Measurements from ENCODE around the gene CBFB. TPM values are rescaled to one million over a fixed set of nuclear protein-coding genes. Genes with fewer than 3 reads are reported as not detected.
"Not testable (repeated sequence)": the region's sequence is repeated elsewhere in the genome, so short reads cannot be mapped to it uniquely, and the experiment has no call there.

CBFB gene
- total RNA-seq, 2 donors from 2014 or later, result 128 to 161 TPM

DNA sequence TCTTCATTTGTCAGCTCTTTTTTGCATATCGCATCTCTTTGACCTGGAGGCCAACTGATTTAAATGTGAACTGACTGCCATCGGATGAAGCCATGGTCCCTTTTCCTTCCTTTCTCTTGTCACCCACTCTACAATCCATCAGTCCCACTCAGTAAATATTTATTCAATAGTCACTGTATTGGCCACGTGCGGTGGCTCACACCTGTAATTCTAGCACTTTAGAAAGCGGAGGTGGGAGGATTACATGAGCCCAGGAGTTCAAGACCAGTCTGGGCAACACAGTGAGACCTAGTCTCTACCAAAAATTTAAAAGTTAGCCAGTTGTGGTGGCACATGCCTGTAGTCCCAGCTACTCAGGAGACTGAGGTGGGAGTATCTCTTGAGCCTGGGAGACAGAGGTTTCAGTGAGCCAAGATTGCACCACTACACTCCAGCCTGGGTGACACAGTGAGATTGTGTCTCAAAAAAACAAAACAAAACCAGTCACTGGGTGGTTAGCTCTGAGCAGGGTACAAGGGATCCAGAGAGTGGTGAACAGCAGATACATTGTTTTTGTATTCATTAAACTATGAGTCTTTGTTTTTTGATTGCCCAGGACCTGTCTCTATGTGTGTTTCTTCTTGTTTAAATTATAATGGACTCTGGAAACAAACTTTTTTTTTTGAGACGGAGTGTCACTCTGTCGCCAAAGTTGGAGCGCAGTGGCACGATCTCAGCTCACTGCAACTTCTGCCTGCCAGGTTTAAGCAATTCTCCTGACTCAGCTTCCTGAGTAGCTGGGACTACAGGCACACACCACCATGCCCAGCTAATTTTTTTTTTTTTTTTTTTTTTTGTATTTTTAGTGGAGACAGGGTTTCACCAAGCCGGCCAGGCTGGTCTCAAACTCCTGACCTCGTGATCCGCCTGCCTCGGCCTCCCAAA, 87.7 kb downstream of the CBFB start:
- H3K9me3 Mint-ChIP-seq, result no peaks in the 10 kb centered on the region
- no peak for DNase-seq (ENCODE audit: low spot score)

DNA sequence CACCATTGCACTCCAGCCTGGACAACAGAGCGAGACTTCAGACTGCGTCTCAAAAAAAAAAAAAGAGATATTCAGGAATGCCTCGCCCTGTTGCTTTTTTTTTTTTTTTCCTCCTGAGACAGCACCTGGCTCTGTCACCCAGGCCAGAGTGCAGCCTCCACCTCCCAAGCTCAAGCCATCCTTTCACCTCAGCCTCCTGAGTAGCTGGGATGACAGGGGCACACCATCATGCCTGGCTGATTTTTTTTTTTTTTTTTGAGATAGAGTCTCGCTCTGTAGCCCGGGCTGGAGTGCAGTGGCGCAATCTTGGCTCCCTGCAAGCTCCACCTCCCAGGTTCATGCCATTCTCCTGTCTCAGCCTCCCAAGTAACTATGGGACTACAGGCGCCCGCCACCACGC, 88.8 kb downstream of the CBFB start:
- H3K36me3 Mint-ChIP-seq, result peaks cover 5% of the 10 kb centered on the region
- H3K9me3 Mint-ChIP-seq, result no peaks in the 10 kb centered on the region
- no peak overlapping the region for H3K27ac Mint-ChIP-seq
- no peaks in the 10 kb centered on the region for H3K27me3 Mint-ChIP-seq
- ATAC-seq (no peak), DNase-seq (ENCODE audit: low spot score) (no peak)
- H3K4me1 Mint-ChIP-seq (ENCODE audit: low read depth in 2 of 2), result peaks cover 7 to 19% of the 10 kb centered on the region in 2 donors
- no peak overlapping the region for H3K4me3 Mint-ChIP-seq

More for the DNA sequence above, 87.7 kb downstream of the CBFB start:
- no peak for ATAC-seq
- Mint-ChIP-seq H3K4me3 (no peak overlapping the region), H3K27me3 (no peaks in the 10 kb centered on the region), H3K27ac (no peak overlapping the region), H3K36me3 (peaks cover 5% of the 10 kb centered on the region), H3K4me1 (ENCODE audit: low read depth in 2 of 2) (peaks cover 11 to 24% of the 10 kb centered on the region in 2 donors)

DNA sequence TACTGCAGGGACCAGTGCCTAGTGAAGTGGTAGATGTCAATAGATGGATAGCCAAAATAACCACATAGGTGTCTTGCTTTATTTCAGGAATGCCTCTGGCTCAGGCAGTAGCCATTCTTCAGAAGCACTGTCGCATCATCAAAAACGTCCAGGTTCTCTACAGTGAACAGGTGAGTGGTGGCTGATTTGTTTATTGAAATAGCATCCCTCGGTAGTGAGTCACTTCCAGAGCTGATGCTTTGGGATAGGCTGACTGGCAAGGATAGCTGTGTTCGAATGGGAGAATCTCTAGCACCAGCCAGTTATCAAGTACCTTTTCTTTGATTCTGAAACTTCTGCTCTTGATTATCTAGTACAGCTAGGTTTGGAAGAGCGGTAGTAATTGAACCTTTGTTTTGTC, 91.1 kb downstream of the CBFB start:
- ATAC-seq, result no peak
- Mint-ChIP-seq H3K4me3 (no peak overlapping the region), H3K27ac (no peak overlapping the region), H3K27me3 (no peaks in the 10 kb centered on the region), H3K9me3 (no peaks in the 10 kb centered on the region), H3K4me1 (ENCODE audit: low read depth in 2 of 2) (peaks cover 3 to 8% of the 10 kb centered on the region in 2 donors), H3K36me3 (peaks cover 13% of the 10 kb centered on the region)
- DNase-seq (ENCODE audit: low spot score), result no peak

DNA sequence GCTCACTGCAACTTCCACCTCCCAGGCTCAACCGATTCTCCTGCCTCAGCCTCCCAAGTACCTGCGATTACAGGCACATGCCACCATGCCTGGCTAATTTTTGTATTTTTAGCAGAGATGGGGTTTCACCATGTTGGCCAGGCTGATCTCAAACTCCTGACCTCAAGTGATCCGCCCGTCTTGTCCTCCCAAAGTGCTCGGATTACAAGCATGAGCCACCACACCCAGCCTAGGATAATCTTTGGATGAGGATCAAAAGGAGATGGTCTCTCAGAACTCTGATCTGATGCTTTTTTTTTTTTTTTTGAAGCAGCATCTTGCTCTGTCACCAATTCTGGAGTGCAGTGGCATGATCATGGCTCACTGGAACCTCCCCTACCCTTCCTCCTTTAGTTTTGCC, 93.8 kb downstream of the CBFB start:
- H3K27me3 Mint-ChIP-seq; H3K27ac Mint-ChIP-seq; DNase-seq (ENCODE audit: low spot score); H3K9me3 Mint-ChIP-seq; ATAC-seq; H3K4me3 Mint-ChIP-seq: not testable (repeated sequence)
- H3K4me1 Mint-ChIP-seq (ENCODE audit: low read depth in 2 of 2), result peaks cover 5 to 13% of the 10 kb centered on the region in 2 donors
- peaks cover 19% of the 10 kb centered on the region for H3K36me3 Mint-ChIP-seq

DNA sequence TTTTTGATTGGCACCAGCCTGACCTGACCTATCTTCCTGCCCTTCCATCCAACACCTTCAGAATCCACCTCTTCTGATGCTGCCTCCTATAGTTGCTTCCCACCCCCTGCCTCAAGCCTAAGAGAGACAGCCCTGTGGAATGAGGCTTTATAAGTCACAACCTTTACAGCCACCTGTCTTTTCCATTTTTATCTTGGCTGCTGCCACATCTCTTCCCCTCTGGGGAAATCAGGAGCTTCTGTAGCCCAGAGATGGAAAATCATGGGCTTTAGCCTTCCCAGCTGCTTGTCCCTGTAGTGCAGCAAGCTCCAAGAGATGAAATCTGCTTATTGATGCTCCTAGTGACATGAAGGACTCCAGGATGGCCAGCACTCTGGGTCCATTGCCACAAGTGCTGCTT, 99.5 kb downstream of the CBFB start:
- peaks cover 18% of the 10 kb centered on the region for H3K36me3 Mint-ChIP-seq
- no peak for ATAC-seq
- H3K9me3 Mint-ChIP-seq, result no peaks in the 10 kb centered on the region
- H3K4me3 Mint-ChIP-seq, result no peak overlapping the region
- no peak overlapping the region for H3K27ac Mint-ChIP-seq
- no peak for DNase-seq (ENCODE audit: low spot score)
- peaks cover 5% of the 10 kb centered on the region in 2 donors for H3K4me1 Mint-ChIP-seq (ENCODE audit: low read depth in 2 of 2)
- no peaks in the 10 kb centered on the region for H3K27me3 Mint-ChIP-seq

DNA sequence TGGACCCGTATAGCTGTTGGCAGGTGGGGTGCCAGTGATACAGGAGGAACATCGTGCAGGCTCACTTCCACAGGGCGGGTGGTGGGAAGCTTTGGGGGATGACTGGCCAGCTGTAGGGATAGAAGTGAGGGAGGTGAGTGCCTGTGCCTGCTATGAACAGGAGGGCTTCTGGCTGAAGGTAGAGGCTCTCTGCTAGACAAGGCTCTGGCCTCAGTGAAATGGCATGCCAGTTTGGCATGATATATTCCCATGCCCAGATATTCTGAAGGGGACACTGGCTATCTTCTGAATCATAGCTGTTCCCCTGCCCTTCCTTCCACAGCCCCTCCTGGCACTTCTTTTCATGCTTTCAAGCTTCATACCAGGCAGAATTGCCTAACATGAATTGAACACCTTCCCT, 99.9 kb downstream of the CBFB start:
- H3K27ac Mint-ChIP-seq, result no peak overlapping the region
- no peaks in the 10 kb centered on the region for H3K27me3 Mint-ChIP-seq
- peaks cover 3 to 5% of the 10 kb centered on the region in 2 donors for H3K4me1 Mint-ChIP-seq (ENCODE audit: low read depth in 2 of 2)
- no peak for ATAC-seq
- H3K36me3 Mint-ChIP-seq, result peaks cover 14% of the 10 kb centered on the region
- no peaks in the 10 kb centered on the region for H3K9me3 Mint-ChIP-seq
- no peak for DNase-seq (ENCODE audit: low spot score)
- no peak overlapping the region for H3K4me3 Mint-ChIP-seq

DNA sequence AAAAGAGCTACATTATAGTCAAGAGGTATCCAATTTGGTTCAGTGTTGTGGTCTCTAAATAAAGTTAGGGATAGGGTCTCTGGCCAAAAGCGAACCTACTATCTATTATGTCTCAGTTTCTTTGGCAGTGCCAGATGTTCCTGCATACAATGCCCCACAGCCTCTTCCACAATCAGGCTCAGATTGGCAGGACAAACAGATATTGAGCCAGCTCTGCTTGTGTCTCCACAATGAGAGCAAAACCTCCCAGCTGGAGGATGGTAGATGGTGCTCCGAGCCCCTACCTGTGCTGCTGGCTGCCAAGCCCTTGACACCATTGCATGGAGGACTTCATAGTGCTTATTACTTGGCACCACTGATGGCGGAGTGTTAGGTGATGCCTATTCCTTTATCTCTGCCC, 100.5 kb downstream of the CBFB start:
- DNase-seq (ENCODE audit: low spot score), result no peak
- Mint-ChIP-seq H3K36me3 (peaks cover 12% of the 10 kb centered on the region), H3K27ac (no peak overlapping the region)

DNA sequence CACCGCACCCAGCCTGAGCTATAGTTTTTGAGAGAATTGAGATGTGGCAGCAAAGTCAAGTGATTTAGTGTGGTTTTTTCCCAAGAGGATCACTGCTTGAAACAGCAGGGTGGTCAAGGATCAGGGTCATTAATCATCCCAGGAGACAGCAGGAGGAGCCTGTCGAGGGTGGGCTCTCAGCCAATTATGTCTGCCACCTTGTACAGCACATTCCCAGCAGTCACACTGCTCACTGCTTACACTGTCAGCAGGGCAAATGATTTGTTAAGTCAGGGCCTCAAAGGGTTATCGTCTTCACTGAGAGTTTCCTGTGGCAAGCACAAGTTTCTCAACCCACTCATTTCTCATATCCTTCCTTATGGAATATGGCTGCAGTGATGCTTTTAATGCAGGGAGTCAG, 108.7 kb downstream of the CBFB start:
- Mint-ChIP-seq H3K36me3 (peaks cover 15% of the 10 kb centered on the region), H3K4me1 (ENCODE audit: low read depth in 2 of 2) (no peaks in the 10 kb centered on the region), H3K27ac (no peak overlapping the region), H3K4me3 (no peak overlapping the region), H3K9me3 (no peaks in the 10 kb centered on the region), H3K27me3 (no peaks in the 10 kb centered on the region)
- no peak for ATAC-seq
- no peak for DNase-seq (ENCODE audit: low spot score)

More for the DNA sequence above, 100.5 kb downstream of the CBFB start:
- H3K4me3 Mint-ChIP-seq, result no peak overlapping the region
- H3K9me3 Mint-ChIP-seq, result no peaks in the 10 kb centered on the region
- ATAC-seq, result no peak
- H3K4me1 Mint-ChIP-seq (ENCODE audit: low read depth in 2 of 2), result peaks cover 3 to 5% of the 10 kb centered on the region in 2 donors
- no peaks in the 10 kb centered on the region for H3K27me3 Mint-ChIP-seq

DNA sequence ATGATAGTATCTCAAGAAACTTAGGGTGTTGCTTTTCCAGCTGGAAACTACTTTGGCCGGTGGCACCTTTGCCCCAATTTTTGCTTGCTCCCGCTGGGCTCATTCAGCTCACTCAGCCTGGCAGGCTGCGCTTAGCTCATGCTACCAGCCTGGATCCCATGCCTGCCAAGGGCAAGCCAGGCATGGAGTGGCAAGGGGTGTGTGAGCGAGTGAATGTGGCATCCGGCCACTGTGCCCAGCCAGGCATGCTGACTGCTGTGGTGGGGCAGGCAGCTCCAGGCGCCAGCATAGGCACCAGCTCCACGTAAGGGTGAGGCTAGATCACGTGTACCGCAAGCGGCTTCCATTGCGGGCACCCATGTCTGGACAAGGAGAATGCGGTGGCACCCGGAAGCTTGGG, 112.4 kb downstream of the CBFB start:
- Mint-ChIP-seq H3K36me3 (peaks cover 17% of the 10 kb centered on the region), H3K27ac (no peak overlapping the region), H3K27me3 (no peaks in the 10 kb centered on the region), H3K4me3 (no peak overlapping the region), H3K9me3 (no peaks in the 10 kb centered on the region), H3K4me1 (ENCODE audit: low read depth in 2 of 2) (no peaks in the 10 kb centered on the region)
- DNase-seq (ENCODE audit: low spot score) (no peak), ATAC-seq (no peak)

DNA sequence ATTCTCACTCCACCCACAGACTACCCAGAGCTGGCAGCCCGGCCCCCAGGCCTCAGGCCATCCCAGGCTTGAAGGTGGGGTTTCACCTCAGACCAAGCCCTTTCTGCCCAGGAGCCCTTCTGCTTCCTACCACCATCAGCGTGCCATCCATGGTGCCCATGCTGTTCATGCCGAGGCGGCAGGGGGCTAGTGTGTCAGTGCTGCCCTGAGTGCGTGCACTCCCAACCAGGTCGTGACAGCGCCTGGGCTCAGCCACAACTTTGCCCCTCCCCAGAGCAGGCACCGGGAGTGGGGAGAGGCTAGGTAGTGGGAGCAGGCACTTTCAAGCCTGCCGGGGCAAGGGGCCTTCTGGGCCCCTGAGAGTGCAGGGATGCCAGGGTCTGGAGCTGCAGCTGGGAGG, 113.4 kb downstream of the CBFB start:
- ATAC-seq (no peak), DNase-seq (ENCODE audit: low spot score) (no peak)
- Mint-ChIP-seq H3K4me1 (ENCODE audit: low read depth in 2 of 2) (no peaks in the 10 kb centered on the region), H3K27ac (no peak overlapping the region), H3K36me3 (peaks cover 17% of the 10 kb centered on the region), H3K27me3 (no peaks in the 10 kb centered on the region), H3K9me3 (no peaks in the 10 kb centered on the region), H3K4me3 (no peak overlapping the region)

DNA sequence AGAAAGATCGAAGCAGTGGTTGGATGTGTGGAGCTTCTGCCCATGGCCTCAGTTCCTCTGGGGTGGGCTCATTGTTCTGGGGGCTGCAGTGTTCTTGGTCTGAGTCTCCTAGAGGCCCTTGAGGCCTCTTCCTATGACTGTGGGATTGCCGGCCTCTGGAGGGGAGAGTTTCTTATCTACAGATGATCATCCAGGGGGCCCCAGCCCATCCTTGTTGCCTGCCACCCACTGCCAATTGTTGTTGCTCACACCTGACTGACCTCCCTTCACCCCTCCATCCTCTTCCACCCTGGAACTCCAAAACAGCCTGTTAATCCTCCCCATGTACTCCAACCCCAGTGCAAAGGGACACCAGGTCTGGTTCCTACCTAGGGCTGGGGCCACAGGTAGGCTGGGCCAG, 116.0 kb downstream of the CBFB start:
- H3K27me3 Mint-ChIP-seq, result no peaks in the 10 kb centered on the region
- no peaks in the 10 kb centered on the region for H3K9me3 Mint-ChIP-seq
- peaks cover 23% of the 10 kb centered on the region for H3K36me3 Mint-ChIP-seq
- H3K27ac Mint-ChIP-seq, result no peak overlapping the region
- ATAC-seq (no peak), DNase-seq (ENCODE audit: low spot score) (no peak)
- H3K4me3 Mint-ChIP-seq, result no peak overlapping the region
- peaks cover 0 to 2% of the 10 kb centered on the region in 2 donors for H3K4me1 Mint-ChIP-seq (ENCODE audit: low read depth in 2 of 2)

DNA sequence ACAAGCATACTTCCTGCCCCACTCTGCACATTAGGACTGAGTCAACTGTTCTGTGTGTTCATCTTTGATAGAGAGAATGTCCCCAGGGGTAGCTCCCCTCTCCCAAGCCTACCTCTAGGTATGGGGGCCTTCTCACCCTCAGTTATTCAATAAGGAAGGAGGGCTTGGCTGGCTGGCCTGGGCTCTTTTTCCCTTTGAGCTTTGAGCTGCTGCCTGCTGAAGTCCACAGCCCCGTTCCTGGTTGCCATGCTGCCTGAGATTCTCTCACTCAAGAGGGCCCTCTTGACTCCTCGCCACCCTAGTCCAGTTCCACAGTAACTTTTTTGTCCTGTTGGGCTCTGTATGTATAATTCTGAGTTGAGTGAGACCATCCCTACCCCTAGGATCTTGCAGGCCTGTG, 116.8 kb downstream of the CBFB start:
- no peak for DNase-seq (ENCODE audit: low spot score)
- Mint-ChIP-seq H3K9me3 (no peaks in the 10 kb centered on the region), H3K36me3 (peaks cover 17% of the 10 kb centered on the region), H3K4me3 (no peak overlapping the region), H3K4me1 (ENCODE audit: low read depth in 2 of 2) (peaks cover 0 to 2% of the 10 kb centered on the region in 2 donors), H3K27ac (no peak overlapping the region), H3K27me3 (no peaks in the 10 kb centered on the region)
- no peak for ATAC-seq

DNA sequence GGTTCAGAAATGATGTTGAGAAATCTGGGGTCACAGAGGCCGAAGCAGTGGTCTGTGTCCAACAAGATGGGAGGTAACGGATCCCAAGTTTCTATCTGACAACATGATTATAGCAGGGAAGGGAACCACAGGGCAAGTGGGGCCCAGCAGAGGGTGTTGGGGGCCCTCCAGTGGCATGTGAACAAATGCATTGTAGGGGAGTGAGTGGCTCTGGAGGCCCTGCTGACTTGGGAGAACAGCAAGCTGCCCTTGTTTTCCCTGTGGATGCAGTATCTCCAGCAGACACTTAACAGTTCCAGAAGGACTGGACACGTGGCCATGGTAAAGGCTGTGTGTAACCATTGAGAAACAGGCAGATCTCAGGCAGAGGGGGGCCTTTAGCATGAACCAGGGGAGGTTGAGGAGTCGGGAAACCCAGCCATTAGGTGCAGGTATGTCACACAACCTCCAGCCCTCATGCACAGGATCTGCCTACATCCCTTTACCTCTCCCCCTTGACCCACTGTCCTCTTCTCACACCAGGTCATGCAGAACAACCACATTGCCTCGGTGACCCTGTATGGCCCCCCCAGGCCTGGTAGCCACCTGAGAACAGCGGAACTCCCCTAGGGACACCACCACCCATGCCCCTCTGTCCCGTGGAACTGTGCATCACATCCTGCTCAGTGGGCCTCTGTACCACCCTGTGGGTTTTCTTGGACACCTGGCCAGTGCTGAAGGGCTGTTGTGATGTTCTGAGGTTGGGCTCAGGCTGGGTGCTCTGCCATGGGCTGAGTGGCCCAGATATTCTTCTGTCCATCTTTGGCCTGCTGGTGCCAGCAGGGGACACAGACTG, 117.8 kb downstream of the CBFB start:
- Mint-ChIP-seq H3K9me3 (no peaks in the 10 kb centered on the region), H3K36me3 (peaks cover 12% of the 10 kb centered on the region), H3K4me3 (no peak overlapping the region), H3K27ac (no peak overlapping the region), H3K4me1 (ENCODE audit: low read depth in 2 of 2) (peaks cover 0 to 2% of the 10 kb centered on the region in 2 donors), H3K27me3 (peaks cover 0 to 5% of the 10 kb centered on the region in 2 donors)
- no peak for ATAC-seq
- no peak for DNase-seq (ENCODE audit: low spot score)
